ENCODE data around the gene PRDX3.
"Not testable (repeated sequence)": the region's sequence is repeated elsewhere in the genome, so short reads cannot be mapped to it uniquely, and the experiment has no call there.

PRDX3 gene

DNA sequence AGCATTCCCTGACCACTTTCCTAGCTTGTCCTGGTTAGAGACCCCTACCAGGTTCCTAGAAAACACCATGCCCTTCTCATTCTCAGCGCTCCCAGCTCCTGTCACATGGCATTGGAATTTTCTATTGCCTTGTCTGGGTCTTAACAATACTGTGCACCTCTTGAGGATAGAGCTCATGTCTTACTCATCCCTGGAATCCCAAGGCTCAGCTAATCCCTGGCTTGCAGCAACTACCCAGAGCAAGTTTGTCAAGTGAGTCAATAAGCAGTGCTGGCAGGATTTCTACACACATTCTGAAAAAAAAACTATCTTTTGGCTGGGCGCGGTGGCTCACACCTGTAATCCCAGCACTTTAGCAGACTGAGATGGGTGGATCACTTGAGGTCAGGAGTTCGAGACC is 11.7 kb upstream of the PRDX3 start:
- ChIA-PET POLR2A (ENCODE audit: low non-redundant PET) (interaction anchor here (0.6 kb wide), 1 partner anchor 136 kb away, joined by 8 read pairs; no protein-coding TSS in a partner anchor), CTCF (interaction anchor here (0.6 to 1.6 kb wide), 5 partner anchors 9 to 646 kb away, joined by 3 to 7 read pairs (median 3); partner anchors contain the start of gene GRK5)
- peak; percentile 97 for DNase-seq (ENCODE audit: low spot score)
- TF ChIP-seq, protein P1, sequence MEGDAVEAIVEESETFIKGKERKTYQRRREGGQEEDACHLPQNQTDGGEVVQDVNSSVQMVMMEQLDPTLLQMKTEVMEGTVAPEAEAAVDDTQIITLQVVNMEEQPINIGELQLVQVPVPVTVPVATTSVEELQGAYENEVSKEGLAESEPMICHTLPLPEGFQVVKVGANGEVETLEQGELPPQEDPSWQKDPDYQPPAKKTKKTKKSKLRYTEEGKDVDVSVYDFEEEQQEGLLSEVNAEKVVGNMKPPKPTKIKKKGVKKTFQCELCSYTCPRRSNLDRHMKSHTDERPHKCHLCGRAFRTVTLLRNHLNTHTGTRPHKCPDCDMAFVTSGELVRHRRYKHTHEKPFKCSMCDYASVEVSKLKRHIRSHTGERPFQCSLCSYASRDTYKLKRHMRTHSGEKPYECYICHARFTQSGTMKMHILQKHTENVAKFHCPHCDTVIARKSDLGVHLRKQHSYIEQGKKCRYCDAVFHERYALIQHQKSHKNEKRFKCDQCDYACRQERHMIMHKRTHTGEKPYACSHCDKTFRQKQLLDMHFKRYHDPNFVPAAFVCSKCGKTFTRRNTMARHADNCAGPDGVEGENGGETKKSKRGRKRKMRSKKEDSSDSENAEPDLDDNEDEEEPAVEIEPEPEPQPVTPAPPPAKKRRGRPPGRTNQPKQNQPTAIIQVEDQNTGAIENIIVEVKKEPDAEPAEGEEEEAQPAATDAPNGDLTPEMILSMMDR (conservative IDR thresholded peaks at IDR 0.05; ENCODE audit: low read depth), result no peak
- peak overlapping the region; percentile 75 for H3K27ac ChIP-seq

DNA sequence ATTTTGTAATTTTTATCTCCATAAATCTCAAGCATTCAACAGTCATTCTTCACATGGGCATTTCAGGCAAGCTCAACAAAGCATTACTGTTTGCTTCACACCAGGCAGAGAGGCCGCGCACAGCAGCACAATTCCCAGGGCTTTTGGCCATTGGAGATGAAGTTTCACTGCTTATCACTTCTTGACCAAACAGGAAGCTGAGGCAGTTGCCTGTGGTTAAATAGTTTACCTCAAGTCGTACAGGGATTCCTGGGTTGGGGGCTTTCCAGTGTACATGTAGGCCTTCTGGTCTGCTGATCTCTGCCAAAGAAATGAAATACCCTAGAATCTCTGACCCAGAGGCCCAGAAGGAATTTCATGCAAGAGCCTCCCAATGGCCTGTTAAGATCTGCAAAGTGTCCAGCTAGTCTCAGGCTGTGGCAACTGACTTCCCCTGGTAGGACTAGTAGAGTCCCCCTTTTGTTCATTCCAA is 11.2 kb upstream of the PRDX3 start:
- DNase-seq (ENCODE audit: low spot score), result no peak
- TF ChIP-seq, protein P1 (conservative IDR thresholded peaks at IDR 0.05; ENCODE audit: low read depth), result no peak
- ChIA-PET CTCF (interaction anchor here (0.6 to 1.6 kb wide), 7 partner anchors 10 to 646 kb away, joined by 3 to 7 read pairs (median 3); partner anchors contain the start of gene GRK5), POLR2A (ENCODE audit: low non-redundant PET) (no interaction called here)
- H3K27ac ChIP-seq, result peak overlapping the region; percentile 75

DNA sequence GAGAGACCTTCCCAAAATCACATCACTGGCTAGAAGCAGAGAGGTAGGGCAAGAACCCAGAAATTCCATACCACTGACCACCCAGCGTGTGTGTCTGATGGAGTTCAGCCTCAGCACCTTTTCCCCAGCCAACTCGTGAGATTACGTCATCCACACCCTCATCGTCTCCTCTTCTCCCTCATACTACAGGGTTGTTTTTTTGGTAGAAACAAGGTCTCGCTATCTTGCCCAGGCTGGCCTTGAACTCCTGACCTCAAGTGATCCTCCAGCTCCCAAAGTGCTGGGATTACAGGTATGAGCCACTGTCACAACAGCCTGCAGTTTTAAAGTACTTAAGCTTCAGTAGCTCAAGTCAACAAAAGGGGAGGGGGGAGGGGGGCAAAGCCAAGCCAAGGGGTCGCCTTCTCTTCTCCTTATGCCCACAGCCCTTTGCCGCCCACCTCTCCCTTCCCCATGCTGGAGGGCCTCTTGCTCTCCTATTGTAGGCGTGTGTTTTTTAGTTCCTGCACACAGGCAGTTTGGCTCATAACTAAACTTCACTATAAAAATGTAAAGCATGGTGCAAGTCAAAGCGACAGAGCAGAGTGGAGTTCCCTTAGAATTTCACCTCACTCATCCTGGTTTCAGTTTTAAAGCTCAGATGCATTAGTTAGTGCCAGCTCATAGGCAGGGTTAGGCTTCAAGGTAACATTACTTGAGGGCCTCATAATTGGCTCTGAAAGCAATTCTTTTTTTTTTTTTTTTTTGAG is 5.2 kb upstream of the PRDX3 start:
- ChIA-PET CTCF (interaction anchor here (0.5 kb wide), 1 partner anchor 67 kb away, joined by 4 read pairs; no protein-coding TSS in a partner anchor), POLR2A (ENCODE audit: low non-redundant PET) (no interaction called here)
- TF ChIP-seq, protein P1 (conservative IDR thresholded peaks at IDR 0.05; ENCODE audit: low read depth), result no peak
- H3K27ac ChIP-seq, result no peak overlapping the region
- no peak for DNase-seq (ENCODE audit: low spot score)

DNA sequence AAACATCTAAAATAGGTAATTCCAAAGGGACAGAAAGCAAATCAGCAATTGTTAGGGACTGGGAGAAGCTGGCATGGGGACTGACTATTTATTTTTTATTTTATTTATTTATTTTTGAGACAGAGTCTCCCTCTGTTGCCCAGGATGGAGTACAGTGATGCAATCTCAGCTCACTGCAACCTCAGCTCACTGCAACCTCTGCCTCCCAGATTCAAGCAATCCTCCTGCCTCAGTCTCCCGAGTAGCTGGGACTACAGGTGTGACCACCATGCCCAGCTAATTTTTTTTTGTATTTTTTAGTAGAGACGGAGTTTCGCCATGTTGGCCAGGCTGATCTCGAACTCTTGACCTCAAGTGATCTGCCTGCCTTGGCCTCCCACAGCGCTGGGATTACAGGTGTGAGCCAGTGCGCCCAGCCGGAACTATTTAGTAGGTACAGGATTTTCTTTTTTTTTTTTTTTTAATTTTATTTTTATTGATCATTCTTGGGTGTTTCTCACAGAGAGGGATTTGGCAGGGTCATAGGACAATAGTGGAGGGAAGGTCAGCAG is 2.3 kb upstream of the PRDX3 start:
- POLR2A ChIA-PET (ENCODE audit: low non-redundant PET); CTCF ChIA-PET; H3K27ac ChIP-seq; DNase-seq (ENCODE audit: low spot score): not testable (repeated sequence)

DNA sequence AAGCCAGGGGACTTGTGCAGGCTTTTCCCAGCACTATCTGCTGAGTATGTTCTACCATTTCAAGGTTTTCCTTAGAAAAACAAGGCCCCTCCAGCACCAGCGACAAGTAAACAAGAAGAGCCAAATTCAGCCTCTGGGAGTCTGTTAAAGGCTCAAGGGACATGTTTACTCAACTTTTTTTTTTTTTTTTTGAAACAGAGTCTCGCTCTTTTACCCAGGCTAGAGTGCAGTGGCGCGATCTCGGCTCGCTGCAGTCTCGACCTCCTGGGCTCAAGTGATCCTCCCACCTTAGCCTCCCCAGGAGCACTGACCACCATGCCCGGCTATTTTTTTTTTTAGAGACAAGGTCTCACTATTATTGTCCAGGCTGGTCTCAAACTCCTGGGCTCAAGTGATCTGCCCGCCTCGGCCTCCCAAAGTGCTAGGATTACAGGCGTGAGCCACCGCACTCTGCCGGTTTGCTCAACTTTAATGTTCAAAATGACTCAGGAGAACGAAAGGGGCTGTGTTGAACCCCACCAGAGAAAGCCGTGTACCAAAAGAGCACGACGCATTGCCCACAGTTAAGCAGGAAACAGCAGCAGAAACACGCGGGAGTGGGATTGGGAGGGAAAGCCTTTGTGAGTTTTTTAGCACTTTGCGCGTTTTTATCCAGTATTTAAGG is 772 bp downstream of the PRDX3 start:
- ChIA-PET POLR2A (ENCODE audit: low non-redundant PET) (no interaction called here), CTCF (interaction anchor here (1.5 kb wide), 1 partner anchor 21 kb away, joined by 4 read pairs; no protein-coding TSS in a partner anchor)
- H3K27ac ChIP-seq, result peak overlapping the region; percentile 93
- no peak for DNase-seq (ENCODE audit: low spot score)
- TF ChIP-seq, protein P1 (conservative IDR thresholded peaks at IDR 0.05; ENCODE audit: low read depth), result no peak

DNA sequence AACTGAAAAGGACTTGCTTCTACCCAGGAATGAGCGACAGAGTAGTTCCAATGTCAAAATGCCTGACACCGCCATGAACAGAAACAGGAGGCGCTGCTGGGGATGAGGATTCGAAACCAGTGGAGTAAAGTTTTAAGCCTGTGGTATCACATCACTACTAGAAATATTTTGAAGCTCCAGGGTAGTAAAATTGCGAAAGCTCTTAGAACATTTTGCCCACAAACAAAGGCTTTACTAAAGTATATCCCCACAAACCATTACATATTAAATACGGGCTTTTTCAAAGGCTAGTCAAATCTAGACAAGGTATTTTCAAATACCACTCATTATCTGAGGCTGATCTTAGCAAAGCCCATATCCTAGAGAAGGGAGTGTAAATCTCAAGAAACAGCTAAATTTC is 2.4 kb downstream of the PRDX3 start:
- DNase-seq (ENCODE audit: low spot score), result no peak
- ChIA-PET POLR2A (ENCODE audit: low non-redundant PET) (interaction anchor here (1.3 kb wide), 1 partner anchor 11 kb away, joined by 4 read pairs; the partner anchor contains the start of gene SFXN4), CTCF (interaction anchor here (0.5 to 1.5 kb wide), 4 partner anchors 10 to 32 kb away, joined by 3 to 7 read pairs (median 4); no protein-coding TSS in a partner anchor)
- H3K27ac ChIP-seq, result peak overlapping the region; percentile 93; the same call in 1 of the 2 replicates
- TF ChIP-seq, protein P1 (conservative IDR thresholded peaks at IDR 0.05; ENCODE audit: low read depth), result no peak

Data from RWPE1 (cell line).